ENCODE data around the gene HSPA1L. TPM values are rescaled to one million over a fixed set of nuclear protein-coding genes. Genes with fewer than 3 reads are reported as not detected.
"Not testable (repeated sequence)": the region's sequence is repeated elsewhere in the genome, so short reads cannot be mapped to it uniquely, and the experiment has no call there.

HSPA1L gene
- 0.51 and 0.85 TPM in 2 replicates for total RNA-seq

- DNase-seq = peak; percentile 97
These were observed at the start of gene HSPA1L, which contains the start of gene HSPA1A for GRCh38 chr6:31815025-31815838. Gene HSPA1L, minus strand, starts transcription at chr6:31815283. Its CDS starts 3,311 bp downstream, at chr6:31811972. Gene HSPA1A, plus strand, starts transcription at chr6:31815543. Its CDS starts 214 bp downstream, at chr6:31815757.

DNA sequence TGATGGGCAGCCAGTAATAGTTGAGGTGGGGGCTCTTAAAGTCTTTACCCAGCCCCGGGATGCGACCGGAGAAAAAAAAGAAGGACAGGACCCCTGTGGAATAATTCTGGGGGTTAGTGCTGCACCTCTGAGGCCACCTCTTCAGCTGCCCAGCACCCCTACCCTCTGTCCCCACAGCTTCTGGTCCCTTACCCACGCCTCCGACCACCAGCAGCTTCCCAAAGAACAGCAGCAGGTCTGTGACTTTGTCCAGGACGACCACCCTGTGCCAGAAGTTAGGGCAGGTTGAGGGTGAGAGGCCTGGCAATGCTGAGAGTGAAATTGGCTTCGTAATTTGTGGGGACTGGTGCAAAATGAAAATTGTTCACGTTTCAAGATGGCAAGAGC is 49.7 kb upstream of the HSPA1L start:
- DNase-seq = no peak

DNA sequence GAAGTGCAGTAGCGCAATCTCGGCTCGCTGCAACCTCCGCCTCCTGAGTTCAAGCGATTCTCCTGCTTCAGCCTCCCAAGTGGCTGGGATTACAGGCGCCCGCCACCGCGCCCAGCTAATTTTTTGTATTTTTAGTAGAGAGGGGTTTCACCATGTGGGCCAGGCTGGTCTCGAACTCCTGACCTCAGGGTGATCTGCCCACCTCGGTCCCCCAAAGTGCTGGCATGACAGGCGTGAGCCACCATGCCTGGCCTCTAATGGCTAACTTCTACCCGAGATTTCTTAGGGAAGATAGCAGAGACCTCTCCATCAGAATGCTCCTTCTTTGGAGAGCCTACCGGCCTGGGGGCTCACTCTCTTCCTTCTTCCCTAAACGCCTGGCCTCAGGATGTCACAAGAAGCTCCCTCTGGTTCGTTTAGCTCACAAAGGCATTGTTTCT is 49.1 kb upstream of the HSPA1L start:
- not testable (repeated sequence) for DNase-seq

- peak; percentile 100 for DNase-seq
These were observed 47.5 kb upstream of the HSPA1L start, which contains the start of gene NEU1 for GRCh38 chr6:31862344-31863235. Gene NEU1, minus strand, starts transcription at chr6:31862821. Its CDS starts 45 bp downstream, at chr6:31862776.

- DNase-seq = no peak
These were observed 46.8 kb upstream of the HSPA1L start for GRCh38 chr6:31861919-31862343.

DNA sequence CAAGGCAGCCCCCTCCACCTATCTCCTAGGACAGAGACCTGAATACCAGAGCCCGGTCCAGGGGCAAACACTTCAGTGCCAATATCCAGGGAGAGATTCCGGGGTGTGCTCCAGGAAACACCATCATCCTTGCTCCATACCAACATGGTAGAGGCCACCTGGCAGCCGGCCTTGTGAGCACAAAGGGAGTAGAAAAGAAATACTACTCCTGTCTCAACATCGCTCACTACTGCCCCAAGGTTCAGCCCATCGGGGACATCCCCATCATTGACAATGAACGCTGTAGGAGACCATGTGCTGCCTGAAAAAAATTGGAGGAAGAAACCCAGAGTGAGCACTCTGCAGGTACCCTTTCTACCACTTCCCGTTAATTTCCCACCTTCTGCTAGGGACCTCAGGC is 46.1 kb upstream of the HSPA1L start:
- DNase-seq = no peak

DNA sequence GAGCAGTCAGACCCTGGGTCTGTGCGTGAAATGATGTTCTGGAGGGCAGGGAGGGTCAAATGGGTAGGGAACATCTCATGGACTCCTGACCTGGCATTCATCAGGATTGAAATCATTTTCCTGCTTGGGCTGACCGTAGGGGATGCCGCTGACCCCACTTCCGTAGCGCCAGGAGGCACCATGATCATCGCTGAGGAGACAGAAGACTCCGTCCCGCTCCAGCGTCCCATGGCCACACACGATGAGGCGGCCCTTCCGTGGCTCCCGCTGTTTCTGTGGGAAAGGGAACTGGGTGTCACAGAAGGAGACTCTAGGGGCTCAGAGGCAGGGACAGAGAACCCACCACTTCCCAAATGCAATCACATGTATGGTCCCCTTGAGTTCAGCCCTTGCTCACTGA is 45.3 kb upstream of the HSPA1L start:
- DNase-seq = no peak

DNA sequence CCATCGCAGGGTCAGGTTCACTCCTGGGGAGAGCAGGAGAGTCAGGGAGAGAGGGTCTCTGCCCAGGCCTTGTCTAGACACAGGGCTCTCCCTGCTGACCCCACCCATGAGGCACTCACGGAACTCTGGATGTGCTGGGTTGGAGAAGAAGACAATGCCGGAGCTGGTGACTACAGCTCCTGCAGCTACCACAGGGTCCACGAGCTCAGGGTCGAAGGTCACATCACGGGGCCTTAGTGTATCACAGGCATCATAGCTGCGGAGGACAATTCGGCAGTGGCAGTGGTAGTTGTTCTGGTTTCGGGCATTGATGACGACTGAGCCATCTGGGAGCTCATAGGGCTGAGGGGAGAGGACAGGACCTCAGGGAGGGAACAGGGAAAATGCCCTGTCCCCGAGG is 44.8 kb upstream of the HSPA1L start:
- no peak for DNase-seq

DNA sequence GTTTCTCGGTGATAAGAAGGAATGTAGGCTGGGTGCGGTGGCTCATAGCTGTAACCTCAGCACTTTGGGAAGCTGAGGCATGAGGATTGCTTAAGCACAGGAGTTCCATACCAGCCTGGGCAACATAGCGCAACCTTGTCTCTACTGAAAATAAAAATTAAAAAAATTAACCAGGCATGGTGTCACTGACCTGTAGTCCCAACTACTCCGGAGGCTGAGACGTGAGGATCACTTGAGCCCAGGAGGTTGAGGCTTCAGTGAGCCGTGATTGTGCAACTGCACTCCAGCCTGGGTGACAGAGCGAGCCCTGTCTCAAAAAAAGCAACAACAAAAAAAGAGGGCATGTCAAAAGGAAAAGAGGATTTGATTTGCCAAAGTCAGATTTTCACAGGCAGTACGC is 43.6 kb upstream of the HSPA1L start:
- no peak for DNase-seq

DNA sequence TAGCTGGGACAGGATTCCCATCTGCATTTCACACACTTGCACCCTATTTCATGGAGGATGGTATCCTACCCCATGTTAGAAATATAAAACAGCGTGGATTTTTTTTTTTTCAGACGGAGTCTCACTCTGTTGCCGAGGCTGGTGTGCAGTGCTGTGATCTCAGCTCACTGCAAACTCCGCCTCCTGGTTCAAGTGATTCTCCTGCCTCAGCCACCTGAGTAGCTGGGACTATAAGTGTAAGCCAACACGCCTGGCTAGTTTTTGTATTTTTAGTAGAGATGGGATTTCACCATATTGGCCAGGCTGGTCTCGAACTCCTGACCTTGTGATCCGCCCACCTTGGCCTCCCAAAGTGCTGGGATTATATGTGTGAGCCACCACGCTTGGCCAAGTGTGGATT is 42.7 kb upstream of the HSPA1L start:
- not testable (repeated sequence) for DNase-seq

DNA sequence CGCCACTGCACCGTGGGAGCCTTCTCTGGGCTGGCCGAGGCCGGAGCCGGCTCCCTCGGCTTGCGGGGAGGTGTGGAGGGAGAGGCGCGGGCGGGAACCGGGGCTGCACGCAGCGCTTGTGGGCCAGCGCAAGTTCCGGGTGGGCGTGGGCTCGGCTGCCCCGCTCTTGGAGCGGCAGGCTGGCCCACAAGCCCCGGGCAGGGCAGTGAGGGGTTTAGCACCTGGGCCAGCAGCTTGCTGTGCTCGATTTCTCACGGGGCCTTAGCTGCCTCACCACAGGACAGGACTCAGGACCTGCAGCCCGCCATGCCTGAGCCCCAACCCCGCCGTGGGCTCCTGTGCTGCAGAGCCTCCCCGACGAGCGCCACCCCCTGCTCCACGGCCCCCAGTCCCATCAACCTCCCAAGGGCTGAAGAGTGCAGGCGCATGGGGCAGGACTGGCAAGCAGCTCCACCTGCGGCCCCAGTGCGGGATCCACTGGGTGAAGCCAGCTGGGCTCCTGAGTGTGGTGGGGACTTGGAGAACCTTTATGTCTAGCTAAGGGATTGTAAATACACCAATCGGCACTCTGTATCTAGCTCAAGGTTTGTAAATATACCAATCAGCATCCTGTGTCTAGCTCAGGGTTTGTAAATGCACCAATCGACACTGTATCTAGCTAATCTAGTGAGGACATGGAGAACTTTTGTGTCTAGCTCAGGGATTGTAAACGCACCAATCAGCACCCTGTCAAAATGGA is 37.1 kb upstream of the HSPA1L start:
- not testable (repeated sequence) for DNase-seq

DNA sequence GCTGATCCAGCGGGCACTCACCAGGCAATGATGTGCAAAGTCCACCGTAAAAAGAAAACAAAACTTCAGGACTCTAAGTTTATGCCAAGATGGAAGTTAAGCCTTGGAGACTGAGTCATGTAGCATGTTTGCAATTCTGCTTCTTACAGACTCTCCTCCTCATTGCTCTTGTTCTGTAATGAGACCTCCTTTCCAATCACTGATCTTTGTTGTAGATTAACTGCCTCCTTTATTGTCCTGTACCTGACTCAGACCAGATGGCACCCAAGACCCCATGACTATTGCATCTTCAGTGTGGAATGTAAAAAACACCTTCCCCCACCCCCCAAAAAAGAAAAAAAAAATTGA is 36.4 kb upstream of the HSPA1L start:
- no peak for DNase-seq

DNA sequence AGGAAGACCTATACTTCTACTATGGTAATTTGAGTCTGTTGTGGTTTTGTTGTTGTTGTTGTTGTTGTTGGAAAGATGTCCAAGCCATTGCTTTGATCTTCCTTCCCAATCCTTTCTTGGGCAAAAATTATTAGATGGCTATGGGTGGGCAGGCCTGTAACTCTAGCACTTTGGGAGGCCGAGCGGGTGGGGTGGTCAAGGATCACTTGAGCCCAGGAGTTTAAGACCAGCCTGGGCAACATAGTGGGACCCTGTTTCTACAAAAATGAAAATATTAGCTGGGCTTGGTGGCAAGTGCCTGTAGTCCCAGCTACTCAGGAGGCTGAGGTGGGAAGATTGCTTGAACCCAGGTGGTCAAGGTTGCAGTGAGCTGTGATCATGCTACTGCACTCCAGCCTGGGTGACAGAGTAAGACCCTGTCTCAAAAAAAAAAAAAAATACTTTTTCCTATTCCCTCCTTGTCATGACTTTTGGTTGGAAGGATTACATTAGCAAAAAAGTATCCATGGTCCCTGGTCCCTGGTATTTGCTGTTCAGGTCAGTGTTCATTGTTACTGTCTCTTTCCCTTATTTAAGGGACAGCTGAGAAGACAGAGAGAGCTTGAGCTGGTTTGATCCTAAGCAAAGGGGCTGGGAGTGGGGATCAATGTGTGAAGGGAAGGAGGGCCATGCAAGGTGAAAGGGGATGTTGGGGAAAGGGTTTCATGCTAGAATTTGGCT is 35.8 kb upstream of the HSPA1L start:
- DNase-seq = no peak

- no peak for DNase-seq
These were observed 32.3 kb upstream of the HSPA1L start for GRCh38 chr6:31847276-31847978.

DNA sequence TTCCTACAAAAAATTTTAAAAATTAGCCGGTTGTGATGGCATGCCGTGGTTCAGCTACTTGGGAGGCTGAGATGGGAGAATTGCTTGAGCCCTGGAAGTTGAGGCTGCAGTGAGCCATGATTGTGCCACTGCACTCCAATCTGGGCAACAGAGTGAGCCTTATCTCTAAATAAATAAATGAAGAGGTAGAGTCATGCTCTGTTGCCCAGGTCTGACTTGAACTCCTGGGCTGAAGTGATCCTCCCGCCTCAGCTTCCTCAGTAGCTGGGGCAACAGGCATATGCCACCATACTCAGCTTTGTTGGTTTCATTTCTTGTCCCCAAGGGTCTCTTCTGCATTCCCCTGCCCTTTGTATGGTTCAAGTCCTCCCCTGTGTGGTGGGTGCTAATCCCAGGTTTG is 29.4 kb upstream of the HSPA1L start:
- DNase-seq = no peak

GRCh38 chr6:31842053-31842452 is 27.0 kb upstream of the HSPA1L start:
- no peak for DNase-seq

- not testable (repeated sequence) for DNase-seq
These were observed 24.7 kb upstream of the HSPA1L start for GRCh38 chr6:31839779-31840126.

DNA sequence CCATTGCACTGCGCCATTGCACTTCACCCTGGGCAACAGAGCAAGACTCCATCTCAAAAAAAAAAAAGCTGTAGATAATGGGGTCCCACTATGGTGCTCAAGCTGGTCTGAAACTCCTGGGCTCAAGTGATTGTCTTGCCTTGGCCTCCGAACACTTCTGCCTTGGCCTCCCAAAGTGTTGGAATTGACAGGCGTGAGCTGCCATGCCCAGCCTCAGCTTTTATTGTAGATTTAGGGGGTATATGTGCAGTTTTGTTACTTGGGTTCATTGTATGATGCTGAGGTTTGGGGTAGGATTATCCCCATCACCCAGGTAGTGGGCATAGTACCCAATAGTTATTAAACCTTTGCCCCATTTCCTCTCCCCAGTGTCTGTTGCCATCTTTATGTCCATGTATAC is 23.9 kb upstream of the HSPA1L start:
- no peak for DNase-seq

DNA sequence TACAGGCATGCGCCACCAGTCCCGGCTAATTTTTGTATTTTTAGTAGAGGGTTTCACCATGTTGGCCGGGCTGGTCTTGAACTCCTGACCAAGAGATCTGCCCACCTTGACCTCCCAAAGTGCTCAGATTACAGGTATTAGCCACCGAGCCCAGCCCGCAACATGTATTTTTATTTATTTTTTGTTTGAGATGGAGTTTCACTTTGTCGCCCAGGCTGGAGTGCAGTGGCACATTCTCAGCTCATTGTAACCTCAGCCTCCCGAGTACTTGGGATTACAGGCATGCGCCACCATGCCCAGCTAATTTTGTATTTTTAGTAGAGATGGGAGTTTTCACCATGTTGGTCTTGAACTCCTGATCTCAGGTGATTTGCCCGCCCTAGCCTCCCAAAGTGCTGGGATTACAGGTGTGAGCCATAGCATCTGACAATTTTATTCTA is 23.1 kb upstream of the HSPA1L start:
- not testable (repeated sequence) for DNase-seq

DNA sequence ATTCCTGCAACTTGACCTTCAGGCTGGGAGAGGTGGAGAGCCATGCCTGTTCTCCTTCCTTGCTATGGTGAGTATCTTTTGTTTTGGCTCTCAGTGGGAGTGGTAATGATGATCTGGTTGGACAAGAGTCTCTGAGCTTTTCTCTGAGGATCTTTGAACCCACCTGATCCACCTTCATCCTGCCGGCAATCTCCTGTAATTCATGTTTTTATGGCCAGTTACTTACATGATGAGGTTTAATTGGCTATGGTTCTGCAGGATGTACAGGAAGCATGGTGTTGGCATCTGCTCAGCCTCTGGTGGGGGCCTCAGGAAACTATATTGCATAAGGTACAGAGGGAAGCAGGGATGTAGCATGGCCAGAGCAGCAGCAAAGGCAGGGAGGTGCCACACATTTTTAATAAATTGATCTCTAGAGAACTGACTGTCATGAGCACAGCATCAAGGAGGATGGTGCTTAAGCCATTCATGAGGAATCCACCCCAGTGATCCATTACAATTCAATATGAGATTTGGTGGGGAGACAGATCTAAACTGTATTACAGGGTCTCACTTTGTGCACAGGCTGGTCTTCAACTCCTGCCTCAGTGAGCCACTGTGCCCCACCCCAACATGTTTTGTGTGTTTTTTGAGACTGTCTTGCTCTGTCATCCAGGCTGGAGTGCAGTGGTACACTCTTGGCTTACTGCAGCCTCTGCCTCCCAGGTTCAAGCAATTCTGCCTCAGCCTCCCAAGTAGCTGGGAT is 22.5 kb upstream of the HSPA1L start:
- DNase-seq = peak; percentile 60

Data from dermis blood vessel endothelial cell (primary cell).